ENCODE results near the gene CCT5. TPM values are rescaled to one million over a fixed set of nuclear protein-coding genes. Genes with fewer than 3 reads are reported as not detected.

Gene CCT5
- total and polyA plus RNA-seq, 2 donors from 2014 or later: 130 to 136 TPM

- TF ChIP-seq, protein P1, sequence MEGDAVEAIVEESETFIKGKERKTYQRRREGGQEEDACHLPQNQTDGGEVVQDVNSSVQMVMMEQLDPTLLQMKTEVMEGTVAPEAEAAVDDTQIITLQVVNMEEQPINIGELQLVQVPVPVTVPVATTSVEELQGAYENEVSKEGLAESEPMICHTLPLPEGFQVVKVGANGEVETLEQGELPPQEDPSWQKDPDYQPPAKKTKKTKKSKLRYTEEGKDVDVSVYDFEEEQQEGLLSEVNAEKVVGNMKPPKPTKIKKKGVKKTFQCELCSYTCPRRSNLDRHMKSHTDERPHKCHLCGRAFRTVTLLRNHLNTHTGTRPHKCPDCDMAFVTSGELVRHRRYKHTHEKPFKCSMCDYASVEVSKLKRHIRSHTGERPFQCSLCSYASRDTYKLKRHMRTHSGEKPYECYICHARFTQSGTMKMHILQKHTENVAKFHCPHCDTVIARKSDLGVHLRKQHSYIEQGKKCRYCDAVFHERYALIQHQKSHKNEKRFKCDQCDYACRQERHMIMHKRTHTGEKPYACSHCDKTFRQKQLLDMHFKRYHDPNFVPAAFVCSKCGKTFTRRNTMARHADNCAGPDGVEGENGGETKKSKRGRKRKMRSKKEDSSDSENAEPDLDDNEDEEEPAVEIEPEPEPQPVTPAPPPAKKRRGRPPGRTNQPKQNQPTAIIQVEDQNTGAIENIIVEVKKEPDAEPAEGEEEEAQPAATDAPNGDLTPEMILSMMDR (IDR thresholded peaks at IDR 0.05; ENCODE audit: borderline replicate concordance, extremely low read depth, insufficient read depth): no peak
- no peak overlapping the region for H3K9ac ChIP-seq (ENCODE audit: low read length in 3 of 3)
- FAIRE-seq: no peak
- peaks cover 35 to 82% (median 68%) of the 10 kb centered on the region in 3 donors for H3K36me3 ChIP-seq (ENCODE audit: control insufficient read depth in 2 of 3, insufficient read depth in 3 of 3, low read length in 3 of 3)
- no peak overlapping the region for H3K27ac ChIP-seq (ENCODE audit: low read depth in 2 of 2, low read length in 2 of 2)
- no peaks in the 10 kb centered on the region for H3K4me1 ChIP-seq (ENCODE audit: control insufficient read depth in 2 of 3, insufficient read depth in 2 of 3, low read depth in 1 of 3, low read length in 3 of 3)
- intact Hi-C loops (cut with DNase I): no loop called here
- no peak for DNase-seq
- H3K9me3 ChIP-seq (ENCODE audit: control insufficient read depth in 2 of 3, insufficient read depth in 1 of 3, low read length in 3 of 3): no peaks in the 10 kb centered on the region
- H3K27me3 ChIP-seq (ENCODE audit: control insufficient read depth, insufficient read depth, low read length): no peaks in the 10 kb centered on the region
- H3K4me3 ChIP-seq (ENCODE audit: low read length in 3 of 3): no peak overlapping the region
Observed at GRCh38 chr5:10257870-10258269, 7.8 kb downstream of the CCT5 start.

GRCh38 chr5:10259899-10260298 lies 9.8 kb downstream of the CCT5 start:
- no peak overlapping the region for H3K9ac ChIP-seq (ENCODE audit: low read length in 3 of 3)
- H3K4me3 ChIP-seq (ENCODE audit: low read length in 3 of 3): no peak overlapping the region
- peaks cover 38 to 95% (median 74%) of the 10 kb centered on the region in 3 donors for H3K36me3 ChIP-seq (ENCODE audit: control insufficient read depth in 2 of 3, insufficient read depth in 3 of 3, low read length in 3 of 3)
- no peaks in the 10 kb centered on the region for H3K9me3 ChIP-seq (ENCODE audit: control insufficient read depth in 2 of 3, insufficient read depth in 1 of 3, low read length in 3 of 3)
- TF ChIP-seq, protein P1 (IDR thresholded peaks at IDR 0.05; ENCODE audit: borderline replicate concordance, extremely low read depth, insufficient read depth): no peak
- FAIRE-seq: no peak
- no peaks in the 10 kb centered on the region for H3K4me1 ChIP-seq (ENCODE audit: control insufficient read depth in 2 of 3, insufficient read depth in 2 of 3, low read depth in 1 of 3, low read length in 3 of 3)
- H3K27ac ChIP-seq (ENCODE audit: low read depth in 2 of 2, low read length in 2 of 2): no peak overlapping the region
- intact Hi-C loops (cut with DNase I): no loop called here
- H3K27me3 ChIP-seq (ENCODE audit: control insufficient read depth, insufficient read depth, low read length): no peaks in the 10 kb centered on the region
- DNase-seq: no peak

GRCh38 chr5:10261065-10261464 lies 11.0 kb downstream of the CCT5 start:
- no peaks in the 10 kb centered on the region for H3K9me3 ChIP-seq (ENCODE audit: control insufficient read depth in 2 of 3, insufficient read depth in 1 of 3, low read length in 3 of 3)
- no peak overlapping the region for H3K27ac ChIP-seq (ENCODE audit: low read depth in 2 of 2, low read length in 2 of 2)
- TF ChIP-seq, protein P1 (IDR thresholded peaks at IDR 0.05; ENCODE audit: borderline replicate concordance, extremely low read depth, insufficient read depth): no peak
- DNase-seq (no peak), FAIRE-seq (no peak)
- peaks cover 34 to 84% (median 69%) of the 10 kb centered on the region in 3 donors for H3K36me3 ChIP-seq (ENCODE audit: control insufficient read depth in 2 of 3, insufficient read depth in 3 of 3, low read length in 3 of 3)
- no peak overlapping the region for H3K9ac ChIP-seq (ENCODE audit: low read length in 3 of 3)
- H3K4me1 ChIP-seq (ENCODE audit: control insufficient read depth in 2 of 3, insufficient read depth in 2 of 3, low read depth in 1 of 3, low read length in 3 of 3): no peaks in the 10 kb centered on the region
- no peaks in the 10 kb centered on the region for H3K27me3 ChIP-seq (ENCODE audit: control insufficient read depth, insufficient read depth, low read length)
- intact Hi-C loops (cut with DNase I): no loop called here
- H3K4me3 ChIP-seq (ENCODE audit: low read length in 3 of 3): no peak overlapping the region
